OCI-M2 (cell line): Measurements from ENCODE around the gene EPAS1.

Source experiments
- DNase-seq: peaks from one replicate; lab custom pipeline; 2025; ENCODE audit not compliant: unreplicated experiment; lab: John Stamatoyannopoulos, UW

Gene EPAS1

GRCh38 chr2:46300406-46300832 is 3.2 kb downstream of the EPAS1 start:
- no peak for DNase-seq

GRCh38 chr2:46302005-46302695 is 4.9 kb downstream of the EPAS1 start:
- DNase-seq = no peak

DNA sequence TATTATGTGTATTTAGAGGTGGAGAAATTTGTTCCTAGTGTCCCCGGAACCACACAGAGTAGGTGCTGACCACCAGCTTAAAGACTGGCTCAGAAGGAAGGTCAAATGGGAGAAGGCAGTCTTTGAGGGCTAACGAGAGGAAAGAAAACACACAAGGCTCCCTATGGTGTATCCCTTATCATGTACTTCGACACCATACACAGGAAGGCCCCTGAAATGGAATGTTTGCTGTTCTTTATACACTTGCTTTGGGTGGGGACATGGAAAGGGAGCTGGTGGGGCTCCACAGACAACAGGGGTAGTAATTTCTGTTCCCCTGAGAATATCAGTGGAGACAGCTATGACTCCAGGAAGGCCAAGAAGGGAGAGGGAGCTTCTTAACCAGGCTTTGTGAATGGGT is 6.0 kb downstream of the EPAS1 start:
- no peak for DNase-seq

- DNase-seq = no peak
These were observed 6.6 kb downstream of the EPAS1 start for GRCh38 chr2:46303822-46304221.

- DNase-seq = no peak
These were observed 7.4 kb downstream of the EPAS1 start for GRCh38 chr2:46304635-46305034.

GRCh38 chr2:46305187-46305586 is 8.0 kb downstream of the EPAS1 start:
- no peak for DNase-seq

DNA sequence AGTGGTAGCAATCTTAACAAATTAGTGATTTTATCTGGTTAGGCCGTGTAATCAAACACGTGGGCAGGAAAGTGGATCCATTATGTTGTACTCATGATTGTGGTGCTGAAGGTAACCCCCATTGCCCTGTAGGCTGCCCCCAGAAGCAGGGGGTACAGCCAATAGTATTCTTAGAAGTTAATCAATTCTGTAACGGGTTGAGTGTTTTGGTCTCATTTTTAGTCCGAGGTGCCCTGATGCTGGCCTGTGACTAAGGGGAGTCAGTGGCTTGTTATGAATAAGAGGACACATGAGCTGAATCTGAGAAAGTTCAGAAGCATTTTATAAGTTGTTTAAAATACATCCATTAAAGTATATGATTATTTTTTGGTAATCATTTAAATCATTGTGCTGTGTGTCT is 8.6 kb downstream of the EPAS1 start:
- DNase-seq = no peak

DNA sequence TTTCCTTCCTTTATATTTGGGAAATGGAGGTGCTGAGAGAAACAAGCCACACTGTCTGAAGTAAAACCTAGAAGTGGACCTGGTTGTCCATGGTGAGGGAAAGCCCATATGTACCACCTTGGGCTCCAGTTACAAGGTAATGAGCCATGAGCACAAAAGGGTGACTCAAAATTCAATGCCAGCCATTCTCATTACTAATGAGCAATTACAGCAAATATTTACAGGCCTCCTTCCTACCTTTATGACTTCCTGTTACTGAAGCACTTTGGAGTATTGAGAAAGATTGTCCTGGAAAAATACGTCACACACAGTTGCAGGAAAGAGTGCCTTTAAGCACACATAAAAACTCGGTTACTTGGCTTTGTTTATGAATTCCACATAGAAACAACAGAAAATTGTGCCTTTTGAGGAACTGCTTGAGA is 9.1 kb downstream of the EPAS1 start:
- DNase-seq = no peak

- DNase-seq = no peak
These were observed 9.9 kb downstream of the EPAS1 start for GRCh38 chr2:46306988-46307655.

DNA sequence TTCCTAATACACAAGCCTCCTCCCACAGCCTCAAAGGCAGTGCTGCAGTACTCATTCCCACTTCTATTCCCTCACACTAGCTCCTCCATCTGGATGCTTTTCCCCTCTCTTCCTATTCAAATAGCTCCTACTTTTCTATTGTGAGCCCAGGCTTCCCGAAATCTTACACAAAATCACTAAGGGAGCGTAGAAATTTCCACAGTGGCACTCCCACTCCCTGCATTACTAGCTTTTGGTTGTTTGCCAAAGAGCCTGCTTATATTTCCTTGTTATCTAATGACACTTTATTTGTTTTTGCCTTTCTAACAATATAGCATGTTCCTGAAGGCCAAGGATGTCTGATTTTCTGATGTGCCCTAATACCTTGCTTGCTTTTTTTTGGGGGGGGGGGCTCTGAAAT is 10.9 kb downstream of the EPAS1 start:
- DNase-seq = no peak

DNA sequence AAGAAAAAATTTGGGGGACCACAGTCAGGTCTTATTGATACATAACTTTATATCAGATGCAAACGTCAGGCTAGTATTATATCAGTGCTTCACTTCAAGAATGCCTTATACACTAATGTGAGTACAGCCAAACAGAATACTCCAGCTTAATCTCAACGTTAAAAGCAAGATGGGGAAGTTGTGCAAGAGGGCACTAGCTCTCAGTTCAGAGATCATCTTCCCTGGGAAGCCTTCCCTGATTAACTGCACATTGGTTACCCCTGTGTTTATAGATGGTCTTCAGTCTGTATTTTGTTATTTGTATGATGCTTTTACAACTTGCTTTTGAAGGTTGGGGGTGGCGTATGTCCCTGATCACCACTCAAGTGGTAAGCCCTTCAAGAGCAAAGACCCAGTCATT is 11.4 kb downstream of the EPAS1 start:
- no peak for DNase-seq

DNA sequence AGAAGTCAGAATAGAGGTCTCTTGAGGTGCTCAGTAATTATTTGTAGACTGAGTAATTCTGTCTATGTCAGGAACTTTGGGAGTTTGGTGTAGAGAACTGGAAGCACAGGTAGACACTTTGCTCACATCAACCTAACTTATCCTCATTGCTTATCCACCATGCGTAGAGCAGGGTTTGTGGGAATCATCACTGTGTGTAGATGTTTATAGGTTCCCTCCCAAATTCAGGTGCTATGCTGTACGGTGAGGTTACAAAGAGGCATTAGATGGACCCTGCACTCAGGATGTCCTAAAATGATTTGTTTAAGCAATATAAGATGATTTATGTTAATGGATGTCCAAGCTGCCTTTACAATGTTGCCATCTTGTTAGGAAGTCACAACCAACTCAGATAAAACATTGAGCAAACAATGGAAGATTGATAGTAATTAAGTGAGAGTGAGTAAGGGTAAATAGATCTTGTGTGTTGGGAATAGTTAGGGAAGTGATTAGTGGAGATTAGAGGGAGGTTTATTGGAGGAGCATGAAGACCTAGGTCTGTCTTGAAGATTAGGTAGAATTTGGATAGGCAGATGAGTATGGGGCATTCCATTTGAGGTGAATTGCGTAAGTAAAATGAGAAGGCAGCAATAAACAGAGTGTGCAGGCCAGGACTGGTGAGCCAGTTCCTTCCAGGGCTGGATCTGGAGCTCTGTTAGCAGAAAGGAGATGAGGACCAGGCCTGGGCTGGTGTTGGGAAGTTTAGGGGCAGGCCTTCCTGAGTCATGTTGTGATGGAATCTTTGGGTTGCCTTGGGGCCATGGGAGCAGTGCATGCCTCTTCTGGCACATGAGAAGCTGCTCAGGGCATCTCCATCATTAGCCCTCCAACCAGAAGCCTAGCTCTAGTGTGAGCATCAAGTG is 12.1 kb downstream of the EPAS1 start:
- no peak for DNase-seq

GRCh38 chr2:46310446-46310845 is 13.2 kb downstream of the EPAS1 start:
- DNase-seq = no peak

DNA sequence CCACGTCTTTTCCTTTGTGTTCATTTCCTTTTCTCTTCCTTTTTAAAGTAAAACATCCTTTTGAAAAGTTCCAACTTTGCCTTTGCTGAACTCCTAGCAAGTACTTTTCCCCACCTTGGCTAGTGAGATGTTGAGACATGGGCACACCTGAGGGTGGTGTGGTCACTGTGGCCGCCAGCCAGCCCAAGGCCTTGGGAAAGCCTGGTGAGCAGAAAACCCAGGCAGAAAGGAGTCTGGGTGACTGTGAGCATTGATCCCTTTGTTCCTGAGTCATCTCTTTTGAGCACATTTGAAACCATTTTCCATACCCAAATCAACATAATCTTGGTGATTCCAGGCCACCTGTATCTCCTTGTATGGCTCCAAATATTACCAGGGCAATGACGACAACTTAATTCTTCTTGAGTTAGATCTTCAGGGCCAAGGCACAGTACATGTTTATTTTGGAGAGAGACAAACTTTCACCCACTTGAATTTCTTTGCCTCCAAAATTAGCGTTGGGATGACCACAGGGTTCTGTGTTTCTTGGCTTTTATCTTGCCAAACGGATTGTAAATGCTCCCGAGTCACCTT is 14.5 kb downstream of the EPAS1 start:
- DNase-seq = no peak

DNA sequence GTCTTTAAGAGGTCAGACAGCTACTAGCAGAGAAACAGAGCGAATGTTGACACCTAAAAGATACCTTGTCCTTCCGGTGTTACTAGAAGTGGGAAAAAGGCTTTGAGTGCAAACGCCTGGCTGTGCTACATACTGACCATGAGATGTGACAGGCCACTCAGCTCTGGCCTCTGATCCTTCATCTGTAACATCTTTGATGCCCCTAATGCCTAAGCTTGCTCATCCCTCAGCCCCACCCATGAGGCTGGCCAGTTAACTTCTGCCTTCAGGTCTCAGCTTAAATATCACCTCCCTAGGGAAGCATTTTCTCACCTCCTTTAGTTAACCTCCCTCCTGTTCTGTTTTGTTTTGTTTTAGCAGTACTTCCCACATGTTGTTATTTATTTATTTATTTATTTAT is 15.9 kb downstream of the EPAS1 start:
- DNase-seq = no peak

DNA sequence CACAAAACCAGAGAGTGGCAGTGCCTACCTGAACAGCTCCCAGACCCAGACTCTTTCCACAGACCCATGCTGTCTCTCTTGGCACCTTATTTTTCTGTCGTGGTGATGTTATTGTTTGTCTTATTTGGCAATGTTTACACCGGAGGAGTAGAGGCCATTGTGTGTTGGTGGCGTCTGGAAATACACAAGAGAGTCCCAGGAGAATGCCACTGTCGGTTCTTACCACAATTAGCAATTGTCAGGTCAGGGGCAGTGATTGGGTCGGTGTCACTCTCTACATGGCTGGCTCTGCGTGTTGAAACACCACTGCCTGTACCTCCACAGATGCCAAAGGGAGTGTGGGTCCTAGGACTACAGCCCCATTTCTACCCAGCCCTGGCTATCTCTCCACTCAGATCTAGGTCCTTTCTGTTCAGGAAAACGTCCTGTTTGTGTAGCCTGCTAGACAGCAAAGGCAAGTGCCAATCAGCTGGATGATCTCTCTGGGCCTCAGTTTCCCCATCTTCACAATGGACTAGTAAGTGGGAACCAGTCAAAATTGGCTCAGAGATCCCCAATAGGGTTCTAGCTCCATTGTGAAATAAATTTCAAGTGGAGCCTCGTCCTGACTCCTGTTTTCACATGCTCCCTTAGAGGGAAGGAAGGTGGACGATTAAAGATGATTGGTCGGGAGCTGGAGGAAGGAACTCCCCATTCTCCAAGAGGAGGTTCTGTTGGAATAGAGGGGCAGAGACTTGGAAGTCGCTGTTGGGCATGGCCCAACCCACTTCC is 17.0 kb downstream of the EPAS1 start:
- no peak for DNase-seq

DNA sequence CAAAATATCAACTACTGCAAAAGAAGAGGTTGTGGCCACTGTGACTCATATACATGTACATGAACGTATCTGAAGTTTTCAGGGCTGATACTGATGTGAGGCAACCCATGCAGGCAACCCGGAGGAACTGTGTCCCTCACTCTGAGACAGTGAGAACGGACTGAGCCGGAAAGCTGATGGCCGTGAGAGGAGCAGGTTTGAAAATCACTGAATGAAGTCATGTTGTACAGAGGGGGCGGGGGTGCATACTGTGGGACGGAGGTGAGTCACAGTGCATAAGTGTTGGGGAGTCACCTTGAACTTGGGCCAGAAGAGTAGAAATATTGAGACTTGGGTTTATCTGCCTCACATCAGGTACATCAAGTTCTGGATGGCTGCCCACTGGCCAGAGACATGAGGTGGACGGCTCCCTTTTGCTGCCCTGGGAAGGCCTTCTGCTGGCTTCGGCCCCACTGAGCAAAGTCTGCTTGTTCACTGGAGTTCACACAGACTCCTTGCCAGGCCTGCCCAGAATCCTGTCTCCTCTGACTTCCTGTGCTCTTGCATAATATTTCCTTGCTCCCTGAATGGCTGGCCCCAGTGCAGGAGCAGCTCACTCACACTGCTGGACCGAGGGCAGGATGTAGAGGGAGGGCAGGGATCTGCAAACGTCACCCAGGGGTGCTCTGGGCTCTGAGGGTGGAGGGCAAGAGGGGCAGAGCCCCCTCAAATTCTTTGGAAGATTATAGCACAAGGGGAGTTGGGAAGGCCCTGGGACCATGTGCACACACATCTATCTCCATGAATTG is 18.1 kb downstream of the EPAS1 start:
- no peak for DNase-seq

DNA sequence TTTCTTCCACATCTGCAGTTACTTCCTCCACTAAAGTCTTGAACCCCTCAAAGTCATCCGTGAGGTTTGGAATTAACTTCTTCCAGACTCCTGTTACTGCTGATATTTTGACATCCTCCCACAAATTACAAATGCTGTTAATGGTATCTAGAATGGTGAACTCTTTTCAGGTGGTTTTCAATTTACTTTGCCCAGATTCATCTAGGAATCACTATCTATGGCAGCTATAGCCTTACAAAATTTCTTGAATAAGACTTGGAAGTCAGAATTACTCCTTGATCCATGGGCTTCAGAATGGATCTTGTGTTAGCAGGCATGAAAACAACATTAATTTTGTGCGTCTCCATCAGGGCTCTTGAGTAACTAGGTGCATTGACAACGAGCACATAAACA is 19.9 kb downstream of the EPAS1 start:
- DNase-seq = no peak

- DNase-seq = no peak
These were observed 21.6 kb downstream of the EPAS1 start for GRCh38 chr2:46318579-46319460.
